ENCODE results near the gene VAPA.

GRCh38 chr18:9914334-9914583 lies 443 bp downstream of the VAPA start:
- TF ChIP-seq CTCF (IDR thresholded peaks at IDR 0.05 in 8 of 11, conservative IDR thresholded peaks at IDR 0.05 in 3 of 11): no peak
- no peak for TF ChIP-seq POLR2A (IDR thresholded peaks at IDR 0.05)

All from spleen (tissue), 7 donors.